Placental pericyte (primary cell): ENCODE measurements around the gene NAB1. TPM values are rescaled to one million over a fixed set of nuclear protein-coding genes. Genes with fewer than 3 reads are reported as not detected.

Source experiments
- total RNA-seq: library from RNA; depleted of rRNA; stranded (reverse); fragments of >200 nt; gene quantifications from 2 replicates; pipeline ENCODE4 v1.2.3, GENCODE V29; 2012

Gene NAB1
- 54.9 and 71.0 TPM in 2 replicates for total RNA-seq

GRCh38 chr2:190649035-190649797, at the start of gene NAB1:
Gene NAB1 (plus strand): TSS chr2:190649083. CDS start chr2:190659177, 10,094 bp downstream.

Other genes starting within 250 kb of the NAB1 start
- gene MFSD6, start 240.7 kb upstream of the NAB1 start, total RNA-seq: 9.7 and 10.7 TPM in 2 replicates
- gene NEMP2, start 114.4 kb upstream of the NAB1 start, total RNA-seq: 6.1 and 12.2 TPM in 2 replicates
- 211 and 239 TPM in 2 replicates for gene GLS, start 231.7 kb downstream of the NAB1 start, total RNA-seq